GM18873 (cell line): Measurements from ENCODE around the gene ZCCHC10.
"Not testable (repeated sequence)": the region's sequence is repeated elsewhere in the genome, so short reads cannot be mapped to it uniquely, and the experiment has no call there.

Source experiments
- ATAC-seq: cut with Tn5 transposase; IDR thresholded peaks from one replicate; pipeline ENCODE4 v1.9.1; 2021; ENCODE audit warnings: mild to moderate bottlenecking, moderate library complexity, moderate number of reproducible peaks; ENCODE audit not compliant: unreplicated experiment, low FRiP score

ZCCHC10 gene

GRCh38 chr5:133046560-133046959, 20.2 kb upstream of the ZCCHC10 start:
- not testable (repeated sequence) for ATAC-seq

DNA sequence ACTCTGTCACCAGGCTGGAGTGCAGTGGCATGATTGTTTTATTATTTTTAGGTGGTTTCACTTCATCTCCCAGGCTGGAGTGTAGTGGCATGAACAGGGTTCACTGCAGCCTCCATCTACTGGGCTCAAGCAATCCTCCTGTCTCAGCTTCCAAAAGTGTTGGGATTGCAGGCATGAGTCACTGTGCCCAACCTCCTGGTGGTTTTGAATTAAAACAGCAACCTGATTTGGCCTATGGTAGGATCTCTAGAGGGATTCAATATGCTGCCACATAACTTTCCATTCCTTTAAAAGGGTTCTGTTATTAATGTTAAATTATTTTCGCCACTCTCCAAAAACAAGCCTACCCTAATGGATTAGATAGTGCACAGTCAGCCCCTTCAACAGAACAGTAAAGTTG, 15.6 kb upstream of the ZCCHC10 start:
- no peak for ATAC-seq

- no peak for ATAC-seq
These were observed 14.9 kb upstream of the ZCCHC10 start for GRCh38 chr5:133041157-133041784.

DNA sequence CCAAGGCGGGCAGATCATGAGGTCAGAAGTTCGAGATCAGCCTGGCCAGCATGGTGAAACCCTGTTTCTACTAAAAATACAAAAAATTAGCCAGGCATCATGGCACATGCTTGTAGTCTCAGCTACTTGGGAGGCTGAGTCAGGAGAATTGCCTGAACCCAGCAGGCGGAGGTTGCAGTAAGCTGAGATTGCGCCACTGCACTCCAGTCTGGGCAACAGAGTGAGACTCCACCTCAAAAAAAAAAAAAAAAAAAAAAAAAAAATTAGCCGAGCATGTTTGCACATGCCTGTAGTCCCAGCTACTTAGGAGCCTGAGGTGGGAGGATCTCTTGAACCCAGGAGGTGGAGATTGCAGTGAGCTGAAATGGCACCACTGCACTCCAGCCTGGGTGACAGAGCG, 10.3 kb upstream of the ZCCHC10 start:
- ATAC-seq = not testable (repeated sequence)

- ATAC-seq = no peak
These were observed 8.9 kb upstream of the ZCCHC10 start for GRCh38 chr5:133035224-133035623.

GRCh38 chr5:133034064-133034463, 7.7 kb upstream of the ZCCHC10 start:
- ATAC-seq = no peak

DNA sequence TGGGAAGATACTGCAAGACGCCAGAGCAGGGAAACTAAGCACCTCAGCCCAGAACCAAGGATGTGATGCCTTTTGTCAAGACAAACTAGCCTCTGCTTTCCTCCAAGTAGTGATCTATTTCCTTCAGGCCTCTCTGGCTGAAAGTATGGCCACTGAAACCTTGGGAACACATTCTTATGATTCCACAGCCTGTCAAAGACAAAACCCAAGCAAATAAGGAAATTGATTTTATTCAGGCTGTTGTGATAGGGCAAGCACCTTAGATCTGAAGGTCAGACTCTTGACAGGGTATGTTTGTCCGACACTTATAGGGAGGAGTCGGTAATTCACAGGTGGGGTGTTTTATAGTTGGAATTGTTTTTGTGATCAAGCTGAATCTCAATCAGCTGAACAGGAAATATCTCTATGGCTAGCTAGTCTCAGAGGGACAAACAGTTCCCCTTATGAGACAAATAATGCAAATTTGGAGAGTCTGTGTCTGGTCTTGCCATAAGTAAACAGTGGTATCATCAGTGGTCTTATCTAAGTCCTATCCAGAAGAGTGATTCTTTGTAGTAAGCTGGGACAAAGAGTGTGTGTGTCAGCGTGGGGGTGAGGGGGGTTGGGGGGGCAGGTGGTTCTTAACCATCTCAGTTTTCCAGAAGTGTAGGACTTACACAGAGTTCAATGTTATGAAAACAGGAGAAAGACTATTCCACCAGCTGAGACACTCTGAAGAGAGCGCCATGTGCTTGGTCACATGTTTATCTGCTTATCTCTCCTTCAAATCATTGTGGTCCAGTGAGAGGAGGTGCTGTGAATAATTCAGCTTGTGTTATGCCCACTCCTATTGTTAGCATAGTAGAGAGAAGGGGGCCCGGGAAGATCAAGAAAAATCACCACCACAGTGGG, 6.7 kb upstream of the ZCCHC10 start:
- no peak for ATAC-seq

- no peak for ATAC-seq
These were observed 4.1 kb upstream of the ZCCHC10 start for GRCh38 chr5:133030343-133031005.

DNA sequence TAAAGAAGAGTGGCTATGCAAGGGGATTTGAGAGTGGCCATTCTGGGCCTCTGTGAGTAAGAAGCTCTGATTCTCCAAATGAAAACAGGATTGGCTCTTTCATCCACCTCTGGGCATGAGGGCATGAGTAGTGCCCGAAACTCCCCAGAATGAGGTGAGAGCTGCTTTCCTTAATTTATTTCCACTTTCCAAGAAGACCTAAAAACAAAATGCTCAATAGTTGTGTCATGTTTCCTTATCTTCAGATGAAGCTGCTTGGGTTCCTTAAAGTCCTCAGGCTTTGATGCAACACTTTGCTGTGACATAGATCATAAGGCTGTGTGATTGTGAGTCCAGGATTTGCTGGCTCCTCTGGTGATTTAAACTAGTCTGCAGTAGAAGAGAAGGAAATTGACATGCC, 3.1 kb upstream of the ZCCHC10 start:
- no peak for ATAC-seq

GRCh38 chr5:133026664-133027153, 360 bp upstream of the ZCCHC10 start:
- no peak for ATAC-seq

DNA sequence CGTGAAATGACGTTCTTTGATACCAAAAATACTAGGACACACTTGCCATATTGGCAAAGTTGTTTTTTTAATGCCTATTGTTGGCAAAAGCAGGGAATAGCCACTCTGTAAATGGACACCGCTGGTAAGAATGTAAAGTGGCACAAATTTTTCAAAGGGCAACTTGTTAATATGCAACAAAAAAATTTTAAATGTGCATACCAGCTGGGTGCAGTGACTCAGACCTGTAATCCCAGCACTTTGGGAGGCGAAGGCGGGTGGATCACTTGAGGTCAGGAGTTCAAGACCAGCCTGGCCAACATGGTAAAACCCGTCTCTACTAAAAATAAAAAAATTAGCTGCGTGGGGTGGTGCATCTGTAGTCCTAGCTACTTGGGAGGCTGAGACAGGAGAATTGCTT, 6.9 kb downstream of the ZCCHC10 start:
- ATAC-seq = not testable (repeated sequence)

DNA sequence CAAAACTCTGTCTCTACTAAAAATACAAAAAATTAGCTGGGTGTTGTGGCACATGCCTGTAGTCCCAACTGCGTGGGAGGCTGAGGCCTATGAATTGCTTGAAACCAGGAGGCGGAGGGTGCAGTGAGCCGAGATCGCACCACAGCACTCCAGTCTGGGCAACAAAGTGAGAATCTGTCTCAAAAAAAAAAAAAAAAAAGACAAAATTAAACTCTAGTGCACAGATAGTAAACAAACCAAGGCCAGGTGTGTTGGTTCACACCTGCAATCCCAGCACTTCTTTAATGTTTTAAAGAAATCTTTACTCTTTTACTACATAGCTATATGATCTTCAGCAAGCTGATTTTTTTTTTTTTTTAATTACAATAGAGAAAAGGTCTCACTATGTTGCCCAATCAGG, 8.4 kb downstream of the ZCCHC10 start:
- no peak for ATAC-seq

GRCh38 chr5:133015466-133015865, 10.9 kb downstream of the ZCCHC10 start:
- ATAC-seq = no peak

GRCh38 chr5:133008455-133008854, 17.9 kb downstream of the ZCCHC10 start:
- not testable (repeated sequence) for ATAC-seq

GRCh38 chr5:133006653-133007052, 19.7 kb downstream of the ZCCHC10 start:
- no peak for ATAC-seq

DNA sequence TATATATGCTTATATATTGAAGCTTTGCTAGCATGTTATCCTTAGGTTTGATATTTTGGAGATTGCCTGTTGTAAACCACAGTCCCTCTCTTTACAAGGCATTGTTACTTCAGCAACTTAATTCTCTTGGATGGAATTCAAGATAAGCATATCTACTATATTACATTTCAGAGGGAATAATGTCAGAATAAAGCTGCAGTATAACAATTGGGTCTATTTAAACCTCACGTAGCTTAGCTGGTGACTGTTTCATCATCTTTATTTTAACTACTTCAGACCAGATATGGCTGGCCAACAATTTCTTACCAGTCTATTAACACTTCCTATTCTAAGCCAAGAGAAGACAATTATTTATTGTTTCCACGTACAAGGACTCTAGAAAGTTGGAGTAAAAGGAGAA, 27.1 kb downstream of the ZCCHC10 start:
- ATAC-seq = no peak

DNA sequence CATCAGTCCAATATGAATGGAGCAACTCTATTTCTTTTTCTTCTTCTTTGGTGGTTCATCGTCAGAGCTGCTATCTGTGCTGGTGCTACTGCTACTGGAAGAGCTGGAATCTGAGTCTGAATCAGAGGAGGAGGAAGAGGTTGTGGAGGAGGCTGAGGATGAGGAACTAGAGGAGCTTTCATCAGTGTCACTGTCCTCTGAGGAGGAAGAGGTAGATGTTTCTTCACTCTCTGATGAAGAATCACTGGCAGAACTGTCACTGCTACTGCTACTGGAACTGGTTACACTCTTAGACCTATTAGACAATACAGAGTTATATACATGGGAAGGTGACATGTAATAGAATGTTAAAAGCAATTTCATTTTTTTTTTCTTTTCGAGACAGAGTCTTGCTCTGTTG, 27.8 kb downstream of the ZCCHC10 start:
- ATAC-seq = no peak

GRCh38 chr5:132996307-132996706, 30.0 kb downstream of the ZCCHC10 start:
- ATAC-seq = no peak

DNA sequence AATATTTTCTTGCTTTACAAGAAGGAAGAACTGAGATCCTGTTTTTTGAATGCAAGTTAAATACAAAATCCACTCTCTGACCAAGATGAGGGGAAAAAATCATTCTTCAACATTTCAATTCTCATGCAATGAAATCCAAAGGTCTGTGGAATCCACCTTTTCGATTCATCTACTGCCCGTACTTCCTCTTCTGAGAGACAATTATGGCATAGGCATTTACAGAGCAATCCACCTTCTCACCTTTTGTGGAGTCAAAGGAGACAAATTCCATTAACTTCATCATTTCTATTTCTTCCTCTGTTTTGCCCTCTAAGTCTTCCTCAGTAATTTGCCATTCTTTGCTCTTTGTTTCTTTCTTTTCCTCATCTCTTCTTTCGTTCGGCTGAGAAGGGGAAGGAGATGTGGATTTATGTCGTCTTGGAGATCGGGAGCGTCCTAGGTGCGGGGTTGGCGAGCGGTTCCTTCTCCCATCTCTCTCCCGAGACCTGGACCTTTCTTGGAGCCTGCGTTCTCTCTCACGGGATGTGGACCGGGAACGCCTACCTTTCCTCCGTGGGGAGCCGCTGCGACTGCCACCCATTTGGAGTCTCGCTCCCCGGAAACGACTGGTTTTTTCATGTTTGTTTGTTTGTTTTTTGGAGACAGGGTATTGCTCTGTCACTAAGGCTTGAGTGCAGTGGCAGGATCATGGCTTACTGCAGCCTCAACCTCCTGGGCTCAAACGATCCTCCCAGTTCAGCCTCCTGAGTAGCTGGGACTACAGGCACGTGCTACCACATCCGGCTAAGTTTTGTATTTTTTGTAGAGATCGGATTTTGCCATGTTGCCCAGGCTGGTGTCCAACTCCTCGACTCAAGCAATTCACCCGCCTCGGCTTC, 38.6 kb downstream of the ZCCHC10 start:
- no peak for ATAC-seq

- not testable (repeated sequence) for ATAC-seq
These were observed 43.4 kb downstream of the ZCCHC10 start for GRCh38 chr5:132982971-132983370.
